Stimulated activated effector memory CD8-positive, alpha-beta T cell treated with anti-CD3 and anti-CD28 coated beads, Interleukin-12 subunit alpha, Interleukin-12 subunit beta, amount 100 ng/mL, for 72 hours (primary cell): ENCODE measurements around the gene MPZ.
"Not testable (repeated sequence)": the region's sequence is repeated elsewhere in the genome, so short reads cannot be mapped to it uniquely, and the experiment has no call there.

Experiments used
- ATAC-seq: fragments of 150-1000 bp; cut with Tn5 transposase; 2 replicates; pipeline ENCODE4 v1.10.0; 2021
- DNase-seq, 2 donors: peaks; one replicate each; pipeline ENCODE4 v3.0.0; 2021 to 2022; ENCODE audit warnings: low spot score in 2 of 2
- H3K27ac Mint-ChIP-seq: one replicate; pipeline ENCODE4 v1.8.0; 2022; ENCODE audit warnings: mild to moderate bottlenecking, mixed read lengths
- H3K36me3 Mint-ChIP-seq: one replicate; pipeline ENCODE4 v1.8.0; 2022; ENCODE audit warnings: mild to moderate bottlenecking, mixed read lengths
- H3K4me1 Mint-ChIP-seq: one replicate; pipeline ENCODE4 v1.8.0; 2022; ENCODE audit warnings: mixed read lengths
- H3K4me3 Mint-ChIP-seq: one replicate; pipeline ENCODE4 v1.8.0; 2022; ENCODE audit warnings: mild to moderate bottlenecking, mixed read lengths
- H3K9me3 Mint-ChIP-seq: one replicate; pipeline ENCODE4 v1.8.0; 2022; ENCODE audit warnings: mixed read lengths

Gene MPZ

DNA sequence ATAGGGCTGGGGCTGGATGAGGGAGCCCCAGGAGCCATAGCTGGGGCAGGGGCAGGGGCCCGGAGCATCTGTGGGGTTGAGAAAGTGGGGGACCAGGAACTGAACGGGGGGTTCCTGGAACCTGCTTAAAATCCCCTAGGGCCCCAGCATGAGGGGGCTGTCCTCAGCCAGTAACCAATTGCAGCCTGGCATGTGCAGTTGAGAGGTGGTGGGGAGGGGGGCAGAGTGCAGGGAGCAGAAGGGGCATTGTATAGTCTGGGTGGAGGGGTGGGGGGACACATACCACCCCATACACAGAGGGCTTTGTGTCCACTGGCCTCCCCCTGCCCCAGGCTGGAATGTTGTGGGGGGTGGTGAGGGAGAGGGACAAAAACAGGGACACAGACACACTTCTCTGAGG is at the start of gene MPZ:
Gene MPZ (minus strand): TSS at position 101 of the 400 bp plus-strand sequence. CDS start 63 bp downstream, at position 38.
- no peak within 1 kb of the TSS for H3K27ac Mint-ChIP-seq
- H3K4me1 Mint-ChIP-seq: peaks cover 28% of the 10 kb centered on the region
- ATAC-seq: no peak
- H3K36me3 Mint-ChIP-seq: peaks cover 15% of the 10 kb centered on the region
- DNase-seq: no peak
- H3K9me3 Mint-ChIP-seq: no peaks in the 10 kb centered on the region
- H3K4me3 Mint-ChIP-seq: no peak within 1 kb of the TSS

- peaks cover 18% of the 10 kb centered on the region for H3K4me1 Mint-ChIP-seq
- no peak for ATAC-seq
- H3K36me3 Mint-ChIP-seq: peaks cover 87% of the 10 kb centered on the region
- DNase-seq: no peak
- H3K4me3 Mint-ChIP-seq: no peak overlapping the region
- H3K27ac Mint-ChIP-seq: no peak overlapping the region
- no peaks in the 10 kb centered on the region for H3K9me3 Mint-ChIP-seq
These were observed 49.5 kb upstream of the MPZ start for GRCh38 chr1:161359291-161359690.

DNA sequence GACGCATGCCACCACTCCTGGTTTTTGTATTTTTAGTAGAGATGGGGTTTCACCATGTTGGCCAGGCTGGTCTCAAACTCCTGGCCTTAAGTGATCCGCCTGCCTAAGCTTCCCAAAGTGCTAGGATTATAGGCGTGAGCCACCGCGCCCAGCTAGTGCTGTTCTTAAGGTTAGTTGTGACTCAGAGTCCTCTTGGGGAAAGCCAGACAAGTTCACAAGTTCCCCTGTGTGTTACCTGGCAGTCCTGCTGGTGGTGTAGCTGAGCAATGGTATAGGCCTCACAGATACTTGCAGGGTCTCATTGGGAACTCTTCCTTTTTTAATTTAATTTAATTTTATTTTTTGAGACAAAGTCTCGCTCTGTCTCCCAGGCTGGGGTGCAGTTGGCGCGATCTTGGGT is 47.3 kb upstream of the MPZ start:
- no peaks in the 10 kb centered on the region for H3K9me3 Mint-ChIP-seq
- no peak overlapping the region for H3K27ac Mint-ChIP-seq
- H3K36me3 Mint-ChIP-seq: peaks cover 84% of the 10 kb centered on the region
- no peak overlapping the region for H3K4me3 Mint-ChIP-seq
- H3K4me1 Mint-ChIP-seq: peaks cover 7% of the 10 kb centered on the region
- DNase-seq (no peak), ATAC-seq (no peak)

- ATAC-seq: peak; percentile 98
- Mint-ChIP-seq H3K27ac (peak overlapping the region; percentile 86), H3K4me1 (peaks cover 15% of the 10 kb centered on the region), H3K36me3 (peaks cover 58% of the 10 kb centered on the region), H3K9me3 (no peaks in the 10 kb centered on the region), H3K4me3 (no peak overlapping the region)
- no peak for DNase-seq
These were observed 41.7 kb upstream of the MPZ start for GRCh38 chr1:161351482-161351881.

- Mint-ChIP-seq H3K36me3 (peaks cover 58% of the 10 kb centered on the region), H3K27ac (no peak overlapping the region), H3K9me3 (no peaks in the 10 kb centered on the region), H3K4me1 (peaks cover 15% of the 10 kb centered on the region), H3K4me3 (no peak overlapping the region)
- DNase-seq (no peak), ATAC-seq (no peak)
These were observed 40.9 kb upstream of the MPZ start for GRCh38 chr1:161350671-161351070.

DNA sequence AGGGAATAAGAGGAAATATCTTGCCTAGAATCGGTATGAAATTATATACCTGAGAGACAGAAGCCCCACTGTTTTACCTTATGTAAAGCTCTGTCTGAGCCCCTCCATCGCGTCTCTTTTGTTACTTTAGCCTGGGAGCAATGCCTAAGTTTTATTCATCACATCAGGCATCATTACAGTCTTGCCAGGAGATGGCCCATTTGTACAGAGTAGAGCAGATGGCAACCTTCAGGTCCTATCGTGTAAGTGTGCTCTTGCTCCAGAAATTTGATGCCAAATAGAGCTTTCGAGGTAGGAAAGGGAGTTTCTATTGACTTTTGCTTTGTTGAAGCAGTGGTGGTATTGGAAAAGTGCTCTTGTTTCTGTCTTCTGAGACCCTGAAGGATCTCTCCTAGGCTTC is 33.1 kb upstream of the MPZ start:
- no peaks in the 10 kb centered on the region for H3K4me1 Mint-ChIP-seq
- DNase-seq (no peak), ATAC-seq (no peak)
- no peaks in the 10 kb centered on the region for H3K9me3 Mint-ChIP-seq
- H3K36me3 Mint-ChIP-seq: peaks cover 98% of the 10 kb centered on the region
- H3K4me3 Mint-ChIP-seq: no peak overlapping the region
- H3K27ac Mint-ChIP-seq: peak overlapping the region; percentile 17

DNA sequence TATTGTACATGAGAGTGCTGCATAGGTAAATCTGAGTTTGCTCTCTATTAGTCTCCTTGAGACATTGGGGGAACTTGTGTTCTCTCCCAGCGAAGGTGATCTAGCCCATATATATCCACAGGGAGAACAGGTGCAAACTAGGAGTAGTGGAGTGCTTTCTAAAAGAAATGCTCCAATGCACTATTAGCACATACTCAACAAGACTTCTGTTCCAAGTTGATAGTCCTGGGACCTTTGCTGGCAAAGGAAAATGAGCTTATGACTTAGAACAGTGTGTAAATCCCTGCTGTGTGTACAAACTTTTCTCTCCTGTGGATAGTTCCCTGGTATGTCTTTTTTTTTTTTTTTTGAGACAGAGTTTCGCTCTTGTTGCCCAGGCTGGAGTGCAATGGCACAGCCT is 32.4 kb upstream of the MPZ start:
- H3K9me3 Mint-ChIP-seq: no peaks in the 10 kb centered on the region
- peaks cover 98% of the 10 kb centered on the region for H3K36me3 Mint-ChIP-seq
- no peak overlapping the region for H3K4me3 Mint-ChIP-seq
- no peaks in the 10 kb centered on the region for H3K4me1 Mint-ChIP-seq
- DNase-seq (no peak), ATAC-seq (no peak)
- H3K27ac Mint-ChIP-seq: peak overlapping the region; percentile 27

DNA sequence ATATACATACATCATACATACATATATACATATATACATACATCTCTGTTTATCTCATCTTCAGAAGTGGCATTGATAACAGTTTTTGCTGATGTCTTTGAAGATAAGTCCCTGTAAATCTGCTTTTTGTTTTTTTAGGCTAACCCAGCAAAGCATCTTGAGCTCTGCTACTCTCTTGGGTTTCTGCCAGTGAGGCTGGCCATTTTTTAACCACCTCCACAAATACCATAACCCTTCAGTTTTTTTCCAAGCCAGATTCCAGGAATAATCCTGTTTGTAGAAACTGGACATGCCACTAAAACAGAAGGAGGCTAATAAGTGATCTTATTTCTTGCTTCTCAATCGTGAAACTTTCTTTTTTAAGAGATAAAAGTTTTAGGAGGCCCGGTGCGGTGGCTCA is 26.0 kb upstream of the MPZ start:
- H3K27ac Mint-ChIP-seq: no peak overlapping the region
- H3K9me3 Mint-ChIP-seq: no peaks in the 10 kb centered on the region
- H3K4me1 Mint-ChIP-seq: no peaks in the 10 kb centered on the region
- no peak overlapping the region for H3K4me3 Mint-ChIP-seq
- ATAC-seq (no peak), DNase-seq (no peak)
- H3K36me3 Mint-ChIP-seq: peaks cover 95% of the 10 kb centered on the region

- no peak overlapping the region for H3K4me3 Mint-ChIP-seq
- no peak overlapping the region for H3K27ac Mint-ChIP-seq
- peaks cover 95% of the 10 kb centered on the region for H3K36me3 Mint-ChIP-seq
- no peaks in the 10 kb centered on the region for H3K4me1 Mint-ChIP-seq
- ATAC-seq (no peak), DNase-seq (no peak)
- H3K9me3 Mint-ChIP-seq: no peaks in the 10 kb centered on the region
These were observed 23.4 kb upstream of the MPZ start for GRCh38 chr1:161333166-161333565.

- Mint-ChIP-seq H3K4me1 (no peaks in the 10 kb centered on the region), H3K27ac (peak overlapping the region; percentile 70), H3K9me3 (no peaks in the 10 kb centered on the region), H3K36me3 (peaks cover 100% of the 10 kb centered on the region), H3K4me3 (no peak overlapping the region)
- DNase-seq (no peak), ATAC-seq (no peak)
These were observed 20.6 kb upstream of the MPZ start for GRCh38 chr1:161330346-161330745.

GRCh38 chr1:161324020-161324419 is 14.3 kb upstream of the MPZ start:
- ATAC-seq: peak; percentile 71
- peak overlapping the region; percentile 43 for H3K27ac Mint-ChIP-seq
- peaks cover 71% of the 10 kb centered on the region for H3K36me3 Mint-ChIP-seq

DNA sequence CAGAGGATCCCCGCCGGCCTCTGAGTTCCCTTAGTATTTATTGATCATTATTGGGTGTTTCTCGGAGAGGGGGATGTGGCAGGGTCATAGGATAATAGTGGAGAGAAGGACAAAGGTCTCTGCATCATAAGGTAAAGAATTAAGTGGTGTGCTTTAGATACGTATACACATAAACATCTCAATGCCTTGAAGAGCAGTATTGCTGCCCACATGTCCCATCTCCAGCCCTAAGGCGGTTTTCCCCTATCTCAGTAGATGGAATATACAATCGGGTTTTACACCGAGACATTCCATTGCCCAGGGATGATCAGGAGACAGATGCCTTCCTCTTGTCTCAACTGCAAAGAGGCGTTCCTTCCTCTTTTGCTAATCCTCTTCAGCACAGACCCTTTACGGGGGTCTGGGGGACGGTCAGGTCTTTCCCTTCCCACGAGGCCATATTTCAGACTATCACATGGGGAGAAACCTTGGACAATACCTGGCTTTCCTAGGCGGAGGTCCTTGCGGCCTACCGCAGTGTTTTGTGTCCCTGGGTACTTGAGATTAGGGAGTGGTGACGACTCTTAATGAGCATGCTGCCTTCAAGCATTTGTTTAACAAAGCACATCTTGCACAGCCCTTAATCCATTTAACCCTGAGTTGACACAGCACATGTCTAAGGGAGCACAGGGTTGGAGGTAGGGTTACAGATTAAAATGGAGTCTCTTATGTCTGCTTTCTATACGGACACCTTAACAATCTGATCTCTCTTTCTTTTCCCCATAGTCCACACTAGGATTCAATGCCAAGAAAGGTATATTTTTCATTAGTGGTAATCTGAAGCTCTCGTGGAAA is 6.3 kb upstream of the MPZ start:
- Mint-ChIP-seq H3K36me3 (peaks cover 26% of the 10 kb centered on the region), H3K4me3 (peak overlapping the region; percentile 93), H3K27ac (peak overlapping the region; percentile 97), H3K4me1 (peaks cover 18% of the 10 kb centered on the region)
- not testable (repeated sequence) for DNase-seq, ATAC-seq, H3K9me3 Mint-ChIP-seq

More at GRCh38 chr1:161324020-161324419, 14.3 kb upstream of the MPZ start:
- no peak for DNase-seq
- H3K4me3 Mint-ChIP-seq: no peak overlapping the region
- H3K4me1 Mint-ChIP-seq: peaks cover 12% of the 10 kb centered on the region
- no peaks in the 10 kb centered on the region for H3K9me3 Mint-ChIP-seq

GRCh38 chr1:161314201-161314981 is 4.6 kb upstream of the MPZ start, which contains the start of gene SDHC:
SDHC (plus strand) TSS chr1:161314381; CDS start chr1:161314406, 25 bp downstream.
- DNase-seq (peak; percentile 75 to 91), ATAC-seq (peak; percentile 99)
- H3K27ac Mint-ChIP-seq: peak within 1 kb of the TSS; percentile 97
- peaks cover 20% of the 10 kb centered on the region for H3K36me3 Mint-ChIP-seq
- peak within 1 kb of the TSS; percentile 93 for H3K4me3 Mint-ChIP-seq
- H3K9me3 Mint-ChIP-seq: no peaks in the 10 kb centered on the region
- H3K4me1 Mint-ChIP-seq: peaks cover 18% of the 10 kb centered on the region

DNA sequence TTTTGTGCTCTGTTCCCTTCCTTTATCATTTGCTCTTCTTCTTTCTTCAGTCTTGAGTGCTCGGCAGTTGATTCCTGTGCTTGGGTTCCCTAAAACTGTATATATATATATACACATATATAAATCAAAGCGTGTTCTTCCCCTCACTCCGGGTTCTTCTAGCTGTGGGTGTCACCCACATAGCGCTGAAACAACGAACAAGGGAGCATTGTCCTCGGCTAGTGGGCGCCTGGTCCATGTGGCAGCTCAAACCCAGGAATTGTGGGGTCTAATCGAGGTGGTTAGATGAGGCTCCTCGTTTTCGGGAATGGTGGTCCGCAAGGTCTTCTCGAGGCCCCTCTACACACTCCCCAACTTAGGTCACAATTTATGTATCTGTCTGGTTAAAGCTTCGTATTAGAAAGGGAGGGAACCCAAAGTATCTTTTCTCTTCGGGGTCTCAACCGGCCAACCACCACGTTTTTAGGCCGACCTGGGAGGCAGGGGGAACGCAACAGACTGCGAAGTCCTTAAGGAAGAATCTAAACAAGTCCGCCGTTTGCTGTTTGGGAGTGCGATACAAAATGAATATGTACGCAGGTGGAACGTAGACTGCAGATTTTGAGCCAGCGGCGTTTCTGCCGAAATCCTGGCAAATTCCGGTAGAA is 3.9 kb upstream of the MPZ start:
- no peak for DNase-seq
- Mint-ChIP-seq H3K27ac (peak overlapping the region; percentile 97), H3K9me3 (no peaks in the 10 kb centered on the region), H3K36me3 (peaks cover 13% of the 10 kb centered on the region), H3K4me1 (peaks cover 18% of the 10 kb centered on the region), H3K4me3 (peak overlapping the region; percentile 93)
- no peak for ATAC-seq

DNA sequence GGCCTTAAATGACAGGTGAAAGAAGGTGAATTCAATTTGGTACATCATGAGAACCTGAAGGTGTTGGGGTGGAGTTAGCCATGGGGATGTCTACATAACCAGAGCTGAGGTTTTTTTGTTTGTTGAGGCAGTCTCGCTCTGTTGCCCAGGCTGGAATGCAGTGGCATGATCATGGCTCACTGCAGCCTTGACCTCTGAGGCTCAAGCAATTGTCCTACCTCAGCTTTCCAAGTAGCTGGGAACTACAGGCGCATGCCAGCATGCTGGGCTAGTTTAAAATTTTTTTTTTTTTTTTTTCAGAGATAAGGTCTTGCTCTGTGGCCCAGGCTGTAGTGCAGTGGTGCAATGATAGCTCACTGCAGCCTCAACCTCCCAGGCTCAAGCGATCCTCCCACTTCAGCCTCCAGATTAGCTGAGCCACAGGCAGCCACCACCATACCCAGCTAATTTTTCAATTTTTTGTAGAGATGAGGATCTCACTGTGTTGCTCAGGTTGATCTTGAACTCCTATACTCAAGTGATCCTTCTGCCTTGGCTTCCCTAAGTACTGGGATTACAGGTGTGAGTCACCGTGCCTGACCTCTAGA is 1.9 kb upstream of the MPZ start:
- Mint-ChIP-seq H3K27ac (no peak overlapping the region), H3K9me3 (no peaks in the 10 kb centered on the region), H3K4me3 (no peak overlapping the region), H3K36me3 (peaks cover 6% of the 10 kb centered on the region), H3K4me1 (peaks cover 26% of the 10 kb centered on the region)
- DNase-seq (no peak), ATAC-seq (no peak)
